ENCODE data around the gene TC2N.

DNA sequence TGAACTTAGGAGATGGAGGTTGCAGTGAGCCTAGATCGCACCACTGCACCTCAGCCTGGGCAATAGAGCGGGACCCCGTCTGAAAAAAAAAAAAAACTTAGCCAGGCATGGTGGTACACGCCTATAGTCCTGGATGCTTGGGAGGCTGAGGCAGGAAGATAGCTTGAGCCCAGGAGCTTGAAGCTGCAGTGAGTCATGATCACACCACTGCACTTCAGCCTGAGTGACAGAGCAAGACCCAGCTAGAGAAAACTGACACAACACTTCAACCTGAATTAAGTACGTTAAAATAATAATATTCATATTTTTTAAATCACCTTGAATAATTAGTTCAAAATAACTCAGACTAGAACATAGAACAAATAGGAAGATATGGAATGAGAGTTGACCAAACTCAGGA lies 129.7 kb downstream of the TC2N start:
- TF ChIP-seq, protein P1, sequence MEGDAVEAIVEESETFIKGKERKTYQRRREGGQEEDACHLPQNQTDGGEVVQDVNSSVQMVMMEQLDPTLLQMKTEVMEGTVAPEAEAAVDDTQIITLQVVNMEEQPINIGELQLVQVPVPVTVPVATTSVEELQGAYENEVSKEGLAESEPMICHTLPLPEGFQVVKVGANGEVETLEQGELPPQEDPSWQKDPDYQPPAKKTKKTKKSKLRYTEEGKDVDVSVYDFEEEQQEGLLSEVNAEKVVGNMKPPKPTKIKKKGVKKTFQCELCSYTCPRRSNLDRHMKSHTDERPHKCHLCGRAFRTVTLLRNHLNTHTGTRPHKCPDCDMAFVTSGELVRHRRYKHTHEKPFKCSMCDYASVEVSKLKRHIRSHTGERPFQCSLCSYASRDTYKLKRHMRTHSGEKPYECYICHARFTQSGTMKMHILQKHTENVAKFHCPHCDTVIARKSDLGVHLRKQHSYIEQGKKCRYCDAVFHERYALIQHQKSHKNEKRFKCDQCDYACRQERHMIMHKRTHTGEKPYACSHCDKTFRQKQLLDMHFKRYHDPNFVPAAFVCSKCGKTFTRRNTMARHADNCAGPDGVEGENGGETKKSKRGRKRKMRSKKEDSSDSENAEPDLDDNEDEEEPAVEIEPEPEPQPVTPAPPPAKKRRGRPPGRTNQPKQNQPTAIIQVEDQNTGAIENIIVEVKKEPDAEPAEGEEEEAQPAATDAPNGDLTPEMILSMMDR (IDR thresholded peaks at IDR 0.05; ENCODE audit: insufficient read depth, low read depth, low read length), result no peak
- TF ChIP-seq EZH2 (IDR thresholded peaks at IDR 0.05; ENCODE audit: insufficient read depth, low read length), result no peak

Data from astrocyte (in vitro differentiated cells and primary cell).